OCI-LY1 (cell line): ENCODE results near the gene TNIP1.

Experiments used
- H2AFZ ChIP-seq: fragments of 200-600 bp; sonication (generic), shearing (Covaris generic); 2 replicates; pipeline ENCODE4 v1.6.0; 2014; ENCODE audit warnings: antibody characterized with exemption, mild to moderate bottlenecking, low read length
- H3F3A ChIP-seq: fragments of 200-600 bp; sonication (generic), shearing (Covaris generic); 2 replicates; pipeline ENCODE4 v1.6.0; 2014; ENCODE audit warnings: mild to moderate bottlenecking, antibody characterized with exemption, low read length, moderate library complexity; ENCODE audit not compliant: insufficient read depth
- H3K27ac ChIP-seq: fragments of 200-600 bp; sonication (generic); 2 replicates; pipeline ENCODE4 v1.5.1; 2014; ENCODE audit warnings: low read length, mixed run types, mild to moderate bottlenecking, low read depth; ENCODE audit not compliant: poor library complexity, severe bottlenecking
- H3K27me3 ChIP-seq: fragments of 200-600 bp; sonication (generic); 2 replicates; pipeline ENCODE4 v1.6.0; 2014; ENCODE audit warnings: antibody characterized with exemption, mild to moderate bottlenecking, low read length, moderate library complexity; ENCODE audit not compliant: insufficient read depth
- H3K36me3 ChIP-seq: fragments of 200-600 bp; sonication (generic); 2 replicates; pipeline ENCODE4 v1.6.1; 2014; ENCODE audit warnings: mild to moderate bottlenecking, antibody characterized with exemption, low read length, moderate library complexity, mixed read lengths; ENCODE audit not compliant: insufficient read depth
- H3K4me1 ChIP-seq: fragments of 200-600 bp; sonication (generic); 2 replicates; pipeline ENCODE4 v1.5.1; 2014; ENCODE audit warnings: mild to moderate bottlenecking, low read length, moderate library complexity; ENCODE audit not compliant: insufficient read depth, severe bottlenecking
- H3K4me2 ChIP-seq: fragments of 200-600 bp; sonication (generic), shearing (Covaris generic); 2 replicates; pipeline ENCODE4 v1.6.1; 2014; ENCODE audit warnings: low read length
- H3K4me3 ChIP-seq: fragments of 200-600 bp; sonication (generic); 2 replicates; pipeline ENCODE4 v1.5.1; 2014; ENCODE audit warnings: low read length, low read depth, mild to moderate bottlenecking, mixed read lengths; ENCODE audit not compliant: poor library complexity, severe bottlenecking
- H3K79me2 ChIP-seq: fragments of 200-600 bp; shearing (Covaris generic); 2 replicates; pipeline ENCODE4 v1.6.1; 2016; ENCODE audit warnings: mixed run types, low read length, mixed read lengths; ENCODE audit not compliant: insufficient read depth
- H3K9ac ChIP-seq: fragments of 200-600 bp; sonication (generic), shearing (Covaris generic); 2 replicates; pipeline ENCODE4 v1.6.1; 2014; ENCODE audit warnings: mild to moderate bottlenecking, low read length, mixed read lengths
- H3K9me2 ChIP-seq: fragments of 200-600 bp; sonication (generic), shearing (Covaris generic); 2 replicates; pipeline ENCODE4 v1.6.1; 2014; ENCODE audit warnings: low read depth, mild to moderate bottlenecking, low read length, mixed read lengths
- H3K9me3 ChIP-seq: fragments of 200-600 bp; shearing (Covaris generic); 2 replicates; pipeline ENCODE4 v1.6.1; 2014; ENCODE audit warnings: low read length, mixed read lengths
- H4K20me1 ChIP-seq: fragments of 200-600 bp; sonication (generic), shearing (Covaris generic); 2 replicates; pipeline ENCODE4 v1.6.0; 2016; ENCODE audit warnings: mild to moderate bottlenecking, low read length; ENCODE audit not compliant: insufficient read depth
- CTCF ChIP-seq: fragments of 200-600 bp; sonication (generic), shearing (Covaris generic); IDR thresholded peaks from 2 replicates; pipeline ENCODE4 v1.5.1; 2017; ENCODE audit warnings: mild to moderate bottlenecking, antibody characterized with exemption, low read length, moderate library complexity, mixed read lengths
- EZH2 ChIP-seq: fragments of 200-600 bp; sonication (generic), shearing (Covaris generic); IDR thresholded peaks from 2 replicates; pipeline ENCODE4 v1.8.0; 2017; ENCODE audit warnings: borderline replicate concordance, mixed run types, mild to moderate bottlenecking, antibody characterized with exemption, low read length, moderate library complexity, mixed read lengths

Gene TNIP1

GRCh38 chr5:151063142-151063989 lies 17.5 kb downstream of the TNIP1 start:
- Histone ChIP-seq H3K36me3 (peaks cover 85% of the 10 kb centered on the region), H3K27ac (peak overlapping the region; percentile 95), H3K79me2 (peaks cover 36% of the 10 kb centered on the region), H3K4me3 (no peak overlapping the region), H3K9me2 (no peaks in the 10 kb centered on the region), H3K27me3 (no peaks in the 10 kb centered on the region), H3K9ac (no peak overlapping the region), H2AFZ (no peak overlapping the region), H3K4me2 (peak overlapping the region; percentile 3; the same call in 1 of the 2 replicates), H4K20me1 (no peaks in the 10 kb centered on the region), H3K4me1 (peaks cover 83% of the 10 kb centered on the region), H3K9me3 (no peaks in the 10 kb centered on the region), H3F3A (no peaks in the 10 kb centered on the region)
- TF ChIP-seq CTCF = no peak
- no peak for TF ChIP-seq EZH2

DNA sequence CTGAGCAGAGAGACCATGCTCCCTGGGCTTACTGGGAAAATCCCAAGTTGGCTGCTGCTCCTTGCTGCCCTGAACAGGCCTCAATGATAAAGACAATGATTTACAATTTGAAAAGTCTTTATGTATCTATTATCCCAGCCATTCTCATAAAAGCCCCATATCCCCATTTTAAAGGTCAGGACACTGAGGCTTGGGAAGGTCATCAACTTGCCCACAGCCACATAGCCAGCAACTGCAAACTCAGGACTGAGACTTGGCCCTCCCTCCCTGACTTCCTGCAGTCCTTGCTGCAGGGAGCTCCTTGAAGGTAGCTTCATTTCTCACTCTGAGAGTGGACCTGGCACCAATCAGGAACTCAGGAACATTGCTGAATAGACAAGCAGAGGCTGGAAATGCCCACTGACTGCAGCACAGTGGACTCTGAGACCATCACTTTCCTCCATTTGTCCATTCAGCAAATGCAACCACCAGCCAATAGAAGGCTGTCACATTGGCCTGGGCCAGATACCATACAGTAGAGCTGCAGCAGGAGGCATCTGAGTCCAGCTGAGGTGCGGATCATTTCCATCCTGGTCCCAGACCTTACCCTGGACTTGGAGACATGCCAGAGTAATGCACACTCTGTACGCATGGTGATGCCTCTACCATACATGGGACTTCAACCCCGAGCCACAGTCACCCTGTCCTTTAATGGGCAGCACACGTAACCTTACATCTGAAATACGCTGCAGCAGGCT lies 18.3 kb downstream of the TNIP1 start:
- Histone ChIP-seq H3K27me3 (no peaks in the 10 kb centered on the region), H3K79me2 (peaks cover 28% of the 10 kb centered on the region), H3K9ac (no peak overlapping the region), H3K4me2 (no peak overlapping the region), H3K4me1 (peaks cover 75% of the 10 kb centered on the region), H3K4me3 (no peak overlapping the region), H4K20me1 (no peaks in the 10 kb centered on the region), H3K9me3 (no peaks in the 10 kb centered on the region), H3K36me3 (peaks cover 85% of the 10 kb centered on the region), H3K27ac (peak overlapping the region; percentile 95), H3K9me2 (no peaks in the 10 kb centered on the region), H2AFZ (no peak overlapping the region), H3F3A (no peaks in the 10 kb centered on the region)
- TF ChIP-seq CTCF (no peak), EZH2 (no peak)

DNA sequence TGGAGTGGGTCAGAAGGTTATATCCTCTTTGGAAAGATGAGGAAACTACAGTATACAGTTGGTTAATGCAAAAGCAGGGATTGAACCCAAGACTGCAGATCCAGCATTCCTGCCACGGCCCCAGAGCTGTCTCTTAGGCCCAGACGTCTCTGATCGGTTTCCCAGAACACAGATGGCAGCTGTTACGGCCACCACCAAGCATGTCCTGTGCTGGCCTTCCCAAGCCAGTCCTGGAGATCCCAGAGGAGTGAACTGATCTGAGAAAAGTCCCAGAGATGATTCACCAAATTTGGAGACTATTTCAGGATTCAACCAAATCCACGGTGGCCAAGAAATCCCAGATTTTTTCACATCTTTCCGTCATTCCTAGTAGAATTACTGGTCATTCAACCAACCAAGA lies 20.1 kb downstream of the TNIP1 start:
- Histone ChIP-seq H3K4me1 (peaks cover 56% of the 10 kb centered on the region), H4K20me1 (no peaks in the 10 kb centered on the region), H3K36me3 (peaks cover 85% of the 10 kb centered on the region)

More for the DNA sequence above, 20.1 kb downstream of the TNIP1 start:
- Histone ChIP-seq H3F3A (no peaks in the 10 kb centered on the region), H3K9me2 (no peaks in the 10 kb centered on the region), H3K27me3 (no peaks in the 10 kb centered on the region), H2AFZ (no peak overlapping the region), H3K9ac (peak overlapping the region; percentile 57; the same call in 1 of the 2 replicates), H3K4me3 (no peak overlapping the region), H3K4me2 (no peak overlapping the region; the same call in 1 of the 2 replicates), H3K79me2 (peaks cover 10% of the 10 kb centered on the region), H3K27ac (peak overlapping the region; percentile 95), H3K9me3 (no peaks in the 10 kb centered on the region)
- TF ChIP-seq EZH2 (no peak), CTCF (no peak)
